HepG2 (cell line): Measurements from ENCODE around the gene RIPK1. TPM values are rescaled to one million over a fixed set of nuclear protein-coding genes. Genes with fewer than 3 reads are reported as not detected.

Experiments
- AKAP8 ChIP-seq: sonication (generic); formaldehyde crosslinking; IDR thresholded peaks from 2 replicates; pipeline ENCODE4 v1.5.1; 2020; ENCODE audit warnings: mild to moderate bottlenecking, missing genetic modification reagents
- ATF1 ChIP-seq: IDR thresholded peaks from 2 replicates; pipeline ENCODE4 v1.6.1; 2016; ENCODE audit warnings: mild to moderate bottlenecking, control low read depth
- ATRX ChIP-seq: sonication (generic); formaldehyde crosslinking; IDR thresholded peaks from 2 replicates; pipeline ENCODE4 v1.4.0; 2020; ENCODE audit warnings: missing genetic modification reagents, borderline replicate concordance
- CBFB ChIP-seq: sonication (generic); formaldehyde crosslinking; IDR thresholded peaks from 2 replicates; pipeline ENCODE4 v1.4.0; 2020; ENCODE audit warnings: missing genetic modification reagents
- HNF4G ChIP-seq, 2 experiments: sonication (generic) in 1 of 2; formaldehyde crosslinking in 1 of 2; IDR thresholded peaks; 2 replicates each; pipeline versions ENCODE4 v1.4.0 to v1.6.1; 2011 to 2020; ENCODE audit warnings: borderline replicate concordance in 2 of 2, low read depth in 2 of 2, mild to moderate bottlenecking in 2 of 2, low read length in 1 of 2, missing genetic modification reagents in 1 of 2, moderate library complexity in 1 of 2
- HNRNPUL1 ChIP-seq: fragments of 200-400 bp; formaldehyde crosslinking; IDR thresholded peaks from 2 replicates; pipeline ENCODE4 v1.6.1; 2017; ENCODE audit warnings: low read depth, mild to moderate bottlenecking, low read length, moderate library complexity
- KLF13 ChIP-seq: sonication (generic); formaldehyde crosslinking; IDR thresholded peaks from 2 replicates; pipeline ENCODE4 v1.4.0; 2020; ENCODE audit warnings: mild to moderate bottlenecking, missing genetic modification reagents
- NFRKB ChIP-seq: fragments of 450-650 bp; IDR thresholded peaks from 2 replicates; pipeline ENCODE4 v1.6.1; 2017
- SP2 ChIP-seq: sonication (generic); formaldehyde crosslinking; IDR thresholded peaks from 2 replicates; pipeline ENCODE4 v1.5.1; 2020; ENCODE audit warnings: mild to moderate bottlenecking, missing genetic modification reagents
- SRSF1 ChIP-seq: fragments of 200-400 bp; formaldehyde crosslinking; optimal IDR thresholded peaks from 2 replicates; pipeline ENCODE3; 2017; ENCODE audit warnings: mild to moderate bottlenecking, low read depth, low read length, moderate library complexity
- TCF7L2 ChIP-seq: IDR thresholded peaks from 2 replicates; pipeline ENCODE4 v1.6.1; 2011; ENCODE audit warnings: mild to moderate bottlenecking, low read depth, low read length, moderate library complexity
- ZMYM4 ChIP-seq: sonication (generic); formaldehyde crosslinking; IDR thresholded peaks from 2 replicates; pipeline ENCODE4 v1.8.1; 2023; ENCODE audit warnings: mild to moderate bottlenecking, missing genetic modification reagents
- ZNF225 ChIP-seq: sonication (generic); formaldehyde crosslinking; IDR thresholded peaks from 2 replicates; pipeline ENCODE4 v1.4.0; 2020; ENCODE audit warnings: mild to moderate bottlenecking, missing genetic modification reagents
- ZNF326 ChIP-seq: sonication (generic); formaldehyde crosslinking; IDR thresholded peaks from 2 replicates; pipeline ENCODE4 v1.4.0; 2020; ENCODE audit warnings: missing genetic modification reagents, borderline replicate concordance
- ZNF644 ChIP-seq: IDR thresholded peaks from 2 replicates; pipeline ENCODE4 v1.6.1; 2016; ENCODE audit warnings: low read depth
- ZNF720 ChIP-seq: sonication (generic); formaldehyde crosslinking; IDR thresholded peaks from 2 replicates; pipeline ENCODE4 v1.4.0; 2020; ENCODE audit warnings: missing genetic modification reagents
- ZNF776 ChIP-seq: sonication (generic); formaldehyde crosslinking; IDR thresholded peaks from 2 replicates; pipeline ENCODE4 v1.4.0; 2020; ENCODE audit warnings: mild to moderate bottlenecking, missing genetic modification reagents
- polyA plus RNA-seq, 8 experiments: library from polyadenylated mRNA; depleted of rRNA in 3 of 8; stranded (reverse) in 7 of 8; unstranded in 1 of 8; fragments of >200 nt; fragmentation: Illumina TruSeq in 4 of 8; extraction: Trizol in 4 of 8; gene quantifications; 2 replicates each; pipeline versions ENCODE4 v1.2.1 to v1.2.3, GENCODE V29; 2011 to 2016; ENCODE audit warnings: low read depth in 4 of 8, missing spikeins in 1 of 8, mixed read lengths in 1 of 8; ENCODE audit not compliant: insufficient read depth in 1 of 8
- total RNA-seq, 5 experiments: library from RNA; depleted of rRNA; stranded (reverse); fragments of >200 nt; fragmentation: Illumina TruSeq; extraction: Trizol; gene quantifications; 2 replicates each; pipeline ENCODE4 v1.2.3, GENCODE V29; 2016; ENCODE audit warnings: low read depth in 1 of 5
- TF ChIP-seq, protein P1 (sequence below): sonication (generic); formaldehyde crosslinking; IDR thresholded peaks from 2 replicates; pipeline ENCODE4 v1.4.0; 2020; ENCODE audit warnings: mild to moderate bottlenecking, missing genetic modification reagents, borderline replicate concordance
- TF ChIP-seq, protein P2 (sequence below): sonication (generic); formaldehyde crosslinking; IDR thresholded peaks from 2 replicates; pipeline ENCODE4 v1.5.0; 2020; ENCODE audit warnings: missing genetic modification reagents
- TF ChIP-seq, protein P3 (sequence below): sonication (generic); formaldehyde crosslinking; IDR thresholded peaks from 2 replicates; pipeline ENCODE4 v1.4.0; 2020; ENCODE audit warnings: missing genetic modification reagents, mild to moderate bottlenecking, borderline replicate concordance

The RIPK1 gene
- total and polyA plus RNA-seq, 2 of the 13 experiments (the other 11 are each of a cell fraction or from before 2014, with no cell fraction given): 9.0 to 10.3 TPM

DNA sequence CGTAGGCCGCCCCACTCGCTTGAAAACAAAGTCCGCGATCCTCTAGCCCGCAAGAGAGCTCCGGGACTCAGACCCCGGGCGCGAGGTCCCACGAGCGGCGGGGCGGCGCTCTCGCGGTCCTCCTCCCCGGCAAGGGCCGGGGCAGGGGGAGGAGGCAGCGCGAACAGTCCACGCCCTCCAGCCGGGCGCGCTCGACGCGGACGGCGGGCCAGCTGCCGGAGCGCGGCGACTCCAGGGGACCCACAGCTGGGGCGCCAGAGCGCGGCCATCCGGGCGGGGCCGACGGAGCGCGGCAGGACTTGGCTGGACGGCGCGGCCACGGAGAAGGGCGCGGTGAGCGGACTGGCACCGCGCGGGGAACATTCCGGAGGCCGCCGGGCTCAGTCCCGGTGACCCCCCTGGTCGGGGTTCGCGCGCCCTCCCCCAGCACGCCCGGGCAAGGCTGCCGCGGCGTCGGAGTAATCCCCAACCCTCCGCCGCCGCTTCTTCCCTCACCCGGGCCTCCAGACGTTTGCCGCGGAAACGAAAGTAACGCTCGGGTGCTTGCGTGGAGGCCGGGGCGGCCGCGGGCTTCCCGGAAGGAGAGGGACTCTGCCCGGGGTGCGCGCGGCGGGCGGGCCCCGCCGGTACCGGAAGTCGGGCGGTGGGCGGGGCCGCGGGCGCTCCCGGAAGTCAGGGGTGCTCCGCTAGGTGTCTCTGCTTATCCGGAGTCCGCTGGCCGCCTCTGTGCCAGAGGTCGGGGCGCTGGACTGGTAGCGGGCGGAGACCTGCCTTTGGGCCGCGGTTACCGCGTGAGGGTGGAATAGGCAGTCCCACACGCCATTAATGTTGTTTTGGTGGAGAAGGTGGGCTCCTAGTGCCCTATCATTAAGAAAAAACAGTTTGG, at the start of gene RIPK1 (continued):
- peak; percentile 77 for TF ChIP-seq SRSF1
- peak; percentile 91; the same call in 1 of the 2 replicates for TF ChIP-seq ZNF776 (CRISPR knock-in tag)
- peak; percentile 73 for TF ChIP-seq HNF4G (IDR thresholded peaks at IDR 0.05; ENCODE audit: borderline replicate concordance, low read depth, low read length)
- TF ChIP-seq HNF4G (CRISPR knock-in tag; IDR thresholded peaks at IDR 0.05; ENCODE audit: borderline replicate concordance, low read depth): peak; percentile 47; the same call in 1 of the 2 replicates
- TF ChIP-seq ATRX (CRISPR knock-in tag): no peak
- TF ChIP-seq, protein P1, sequence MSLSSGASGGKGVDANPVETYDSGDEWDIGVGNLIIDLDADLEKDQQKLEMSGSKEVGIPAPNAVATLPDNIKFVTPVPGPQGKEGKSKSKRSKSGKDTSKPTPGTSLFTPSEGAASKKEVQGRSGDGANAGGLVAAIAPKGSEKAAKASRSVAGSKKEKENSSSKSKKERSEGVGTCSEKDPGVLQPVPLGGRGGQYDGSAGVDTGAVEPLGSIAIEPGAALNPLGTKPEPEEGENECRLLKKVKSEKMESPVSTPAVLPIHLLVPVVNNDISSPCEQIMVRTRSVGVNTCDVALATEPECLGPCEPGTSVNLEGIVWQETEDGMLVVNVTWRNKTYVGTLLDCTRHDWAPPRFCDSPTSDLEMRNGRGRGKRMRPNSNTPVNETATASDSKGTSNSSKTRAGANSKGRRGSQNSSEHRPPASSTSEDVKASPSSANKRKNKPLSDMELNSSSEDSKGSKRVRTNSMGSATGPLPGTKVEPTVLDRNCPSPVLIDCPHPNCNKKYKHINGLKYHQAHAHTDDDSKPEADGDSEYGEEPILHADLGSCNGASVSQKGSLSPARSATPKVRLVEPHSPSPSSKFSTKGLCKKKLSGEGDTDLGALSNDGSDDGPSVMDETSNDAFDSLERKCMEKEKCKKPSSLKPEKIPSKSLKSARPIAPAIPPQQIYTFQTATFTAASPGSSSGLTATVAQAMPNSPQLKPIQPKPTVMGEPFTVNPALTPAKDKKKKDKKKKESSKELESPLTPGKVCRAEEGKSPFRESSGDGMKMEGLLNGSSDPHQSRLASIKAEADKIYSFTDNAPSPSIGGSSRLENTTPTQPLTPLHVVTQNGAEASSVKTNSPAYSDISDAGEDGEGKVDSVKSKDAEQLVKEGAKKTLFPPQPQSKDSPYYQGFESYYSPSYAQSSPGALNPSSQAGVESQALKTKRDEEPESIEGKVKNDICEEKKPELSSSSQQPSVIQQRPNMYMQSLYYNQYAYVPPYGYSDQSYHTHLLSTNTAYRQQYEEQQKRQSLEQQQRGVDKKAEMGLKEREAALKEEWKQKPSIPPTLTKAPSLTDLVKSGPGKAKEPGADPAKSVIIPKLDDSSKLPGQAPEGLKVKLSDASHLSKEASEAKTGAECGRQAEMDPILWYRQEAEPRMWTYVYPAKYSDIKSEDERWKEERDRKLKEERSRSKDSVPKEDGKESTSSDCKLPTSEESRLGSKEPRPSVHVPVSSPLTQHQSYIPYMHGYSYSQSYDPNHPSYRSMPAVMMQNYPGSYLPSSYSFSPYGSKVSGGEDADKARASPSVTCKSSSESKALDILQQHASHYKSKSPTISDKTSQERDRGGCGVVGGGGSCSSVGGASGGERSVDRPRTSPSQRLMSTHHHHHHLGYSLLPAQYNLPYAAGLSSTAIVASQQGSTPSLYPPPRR (CRISPR knock-in tag): peak; percentile 19; the same call in 1 of the 2 replicates
- TF ChIP-seq HNRNPUL1: 0 out of 2 replicates have a peak, but pooled peaks have one; percentile 51
- 0 out of 2 replicates have a peak, but pooled peaks have one; percentile 38 for TF ChIP-seq SP2 (CRISPR knock-in tag)
- no peak for TF ChIP-seq TCF7L2
- TF ChIP-seq ZNF644 (CRISPR knock-in tag): no peak
- TF ChIP-seq AKAP8 (CRISPR knock-in tag): peak; percentile 86; the same call in 1 of the 2 replicates
- TF ChIP-seq ZNF225 (CRISPR knock-in tag): no peak
- TF ChIP-seq NFRKB: no peak
- no peak for TF ChIP-seq CBFB
- TF ChIP-seq ATF1 (CRISPR knock-in tag): no peak
- TF ChIP-seq KLF13: no peak; the same call in 1 of the 2 replicates
- TF ChIP-seq ZMYM4 (CRISPR knock-in tag): peak; percentile 84
- TF ChIP-seq, protein P2, sequence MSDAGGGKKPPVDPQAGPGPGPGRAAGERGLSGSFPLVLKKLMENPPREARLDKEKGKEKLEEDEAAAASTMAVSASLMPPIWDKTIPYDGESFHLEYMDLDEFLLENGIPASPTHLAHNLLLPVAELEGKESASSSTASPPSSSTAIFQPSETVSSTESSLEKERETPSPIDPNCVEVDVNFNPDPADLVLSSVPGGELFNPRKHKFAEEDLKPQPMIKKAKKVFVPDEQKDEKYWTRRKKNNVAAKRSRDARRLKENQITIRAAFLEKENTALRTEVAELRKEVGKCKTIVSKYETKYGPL (CRISPR knock-in tag): 0 out of 2 replicates have a peak, but pooled peaks have one; percentile 32
- TF ChIP-seq, protein P3, sequence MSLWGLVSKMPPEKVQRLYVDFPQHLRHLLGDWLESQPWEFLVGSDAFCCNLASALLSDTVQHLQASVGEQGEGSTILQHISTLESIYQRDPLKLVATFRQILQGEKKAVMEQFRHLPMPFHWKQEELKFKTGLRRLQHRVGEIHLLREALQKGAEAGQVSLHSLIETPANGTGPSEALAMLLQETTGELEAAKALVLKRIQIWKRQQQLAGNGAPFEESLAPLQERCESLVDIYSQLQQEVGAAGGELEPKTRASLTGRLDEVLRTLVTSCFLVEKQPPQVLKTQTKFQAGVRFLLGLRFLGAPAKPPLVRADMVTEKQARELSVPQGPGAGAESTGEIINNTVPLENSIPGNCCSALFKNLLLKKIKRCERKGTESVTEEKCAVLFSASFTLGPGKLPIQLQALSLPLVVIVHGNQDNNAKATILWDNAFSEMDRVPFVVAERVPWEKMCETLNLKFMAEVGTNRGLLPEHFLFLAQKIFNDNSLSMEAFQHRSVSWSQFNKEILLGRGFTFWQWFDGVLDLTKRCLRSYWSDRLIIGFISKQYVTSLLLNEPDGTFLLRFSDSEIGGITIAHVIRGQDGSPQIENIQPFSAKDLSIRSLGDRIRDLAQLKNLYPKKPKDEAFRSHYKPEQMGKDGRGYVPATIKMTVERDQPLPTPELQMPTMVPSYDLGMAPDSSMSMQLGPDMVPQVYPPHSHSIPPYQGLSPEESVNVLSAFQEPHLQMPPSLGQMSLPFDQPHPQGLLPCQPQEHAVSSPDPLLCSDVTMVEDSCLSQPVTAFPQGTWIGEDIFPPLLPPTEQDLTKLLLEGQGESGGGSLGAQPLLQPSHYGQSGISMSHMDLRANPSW (CRISPR knock-in tag): peak; percentile 89; the same call in 1 of the 2 replicates
- no peak for TF ChIP-seq ZNF720 (CRISPR knock-in tag)
- no peak for TF ChIP-seq ZNF326
